IPS-18c (cell line): Measurements from ENCODE around the gene TTC21B.
"Not testable (repeated sequence)": the region's sequence is repeated elsewhere in the genome, so short reads cannot be mapped to it uniquely, and the experiment has no call there.

Source experiments
- H3K4me3 ChIP-seq: 2 replicates; pipeline ENCODE4 v1.7.0; 2013; ENCODE audit warnings: low read depth, mild to moderate bottlenecking, low read length, moderate library complexity; ENCODE audit not compliant: insufficient read depth
- H3K9me3 ChIP-seq: one replicate; pipeline ENCODE4 v1.6.1; 2013; ENCODE audit warnings: mild to moderate bottlenecking, low read length, moderate library complexity; ENCODE audit not compliant: control insufficient read depth, insufficient read depth

TTC21B gene

GRCh38 chr2:165868211-165868610 lies 85.4 kb downstream of the TTC21B start:
- no peaks in the 10 kb centered on the region for H3K9me3 ChIP-seq
- H3K4me3 ChIP-seq: no peak overlapping the region

- Histone ChIP-seq H3K4me3 (no peak overlapping the region), H3K9me3 (peaks cover 6% of the 10 kb centered on the region)
Measured at GRCh38 chr2:165864296-165864695, 89.3 kb downstream of the TTC21B start.

DNA sequence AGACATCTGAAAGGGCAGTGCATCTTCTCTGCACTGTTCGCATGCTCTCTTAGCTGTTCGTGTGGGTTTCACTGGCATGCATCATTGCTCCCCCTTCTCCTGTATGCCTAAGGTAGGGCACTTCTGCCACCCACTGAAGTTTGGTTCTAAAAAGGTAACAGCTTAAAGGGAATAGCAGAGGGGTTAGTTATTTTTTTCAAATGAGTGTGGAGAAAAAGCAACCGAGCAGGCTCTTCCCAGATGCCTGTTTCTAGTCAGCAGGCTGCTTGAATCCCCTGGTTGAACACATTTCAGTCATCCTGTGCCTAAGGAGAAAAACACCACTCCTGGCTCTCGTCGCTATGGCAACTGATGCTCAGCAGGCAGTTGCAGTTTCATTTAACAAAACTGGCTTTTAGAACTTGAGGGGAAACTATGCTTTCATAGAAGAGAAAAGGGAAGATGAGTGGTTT lies 89.7 kb downstream of the TTC21B start:
- Histone ChIP-seq H3K9me3 (peaks cover 6% of the 10 kb centered on the region), H3K4me3 (no peak overlapping the region)

DNA sequence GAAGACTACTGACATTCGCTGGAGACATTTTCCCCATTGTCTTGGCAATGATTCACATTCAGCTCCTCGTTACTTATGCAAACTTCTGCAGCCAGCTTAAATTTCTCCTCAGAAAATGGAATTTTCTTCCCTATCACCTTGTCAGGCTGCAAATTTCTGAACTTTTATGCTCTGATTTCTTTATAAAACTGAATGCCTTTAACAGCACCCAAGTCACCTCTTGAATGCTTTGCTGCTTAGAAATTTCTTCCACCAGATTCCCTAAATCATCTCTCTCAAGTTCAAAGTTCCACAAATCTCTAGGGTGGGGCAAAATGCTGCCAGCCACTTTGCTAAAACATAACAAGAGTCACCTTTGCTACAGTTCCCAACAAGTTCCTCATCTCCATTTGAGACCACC lies 92.5 kb downstream of the TTC21B start:
- not testable (repeated sequence) for H3K4me3 ChIP-seq

DNA sequence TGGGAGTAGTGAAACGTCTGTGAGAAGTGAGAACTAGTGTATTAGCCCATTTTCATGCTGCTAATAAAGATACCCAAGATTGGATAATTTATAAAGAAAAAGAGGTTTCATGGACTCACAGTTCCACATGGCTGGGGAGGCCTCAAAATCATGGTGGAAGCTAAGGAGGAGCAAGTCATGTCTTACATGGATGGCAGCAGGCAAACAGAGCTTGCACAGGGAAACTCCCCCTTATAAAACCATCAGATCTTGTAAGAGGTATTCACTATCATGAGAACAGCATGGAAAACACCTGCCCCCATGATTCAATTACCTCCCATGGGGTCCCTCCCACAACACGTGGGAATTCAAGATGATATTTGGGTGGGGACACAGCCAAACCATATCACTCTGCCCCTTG lies 93.9 kb downstream of the TTC21B start:
- not testable (repeated sequence) for H3K9me3 ChIP-seq
- 0 out of 2 replicates have a peak overlapping the region, but pooled peaks have one; percentile 9 for H3K4me3 ChIP-seq

More for the DNA sequence above, 92.5 kb downstream of the TTC21B start:
- H3K9me3 ChIP-seq: not testable (repeated sequence)

- H3K9me3 ChIP-seq: peaks cover 6% of the 10 kb centered on the region
Measured at GRCh38 chr2:165857876-165858275, 95.7 kb downstream of the TTC21B start.

DNA sequence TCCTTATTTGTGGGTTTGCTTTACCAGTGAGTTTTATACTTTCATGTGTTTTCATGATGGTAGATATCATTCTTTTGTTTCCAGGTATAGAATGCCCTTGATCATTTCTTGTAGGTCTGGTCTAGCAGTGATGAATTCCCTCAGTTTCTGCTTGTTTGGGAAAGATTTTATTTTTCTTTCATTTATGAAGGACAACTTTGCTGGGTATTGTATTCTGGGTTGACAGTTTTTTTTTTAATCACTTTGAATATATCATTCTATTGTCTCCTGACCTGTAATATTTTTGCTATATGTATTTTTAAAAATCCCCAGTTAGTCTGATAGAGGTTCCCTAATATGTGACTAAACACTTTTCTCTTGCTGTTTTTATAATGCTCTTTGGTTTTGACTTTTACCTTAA lies 101.2 kb downstream of the TTC21B start:
- H3K9me3 ChIP-seq: no peaks in the 10 kb centered on the region
- H3K4me3 ChIP-seq: no peak overlapping the region

More at GRCh38 chr2:165857876-165858275, 95.7 kb downstream of the TTC21B start:
- no peak overlapping the region for H3K4me3 ChIP-seq

DNA sequence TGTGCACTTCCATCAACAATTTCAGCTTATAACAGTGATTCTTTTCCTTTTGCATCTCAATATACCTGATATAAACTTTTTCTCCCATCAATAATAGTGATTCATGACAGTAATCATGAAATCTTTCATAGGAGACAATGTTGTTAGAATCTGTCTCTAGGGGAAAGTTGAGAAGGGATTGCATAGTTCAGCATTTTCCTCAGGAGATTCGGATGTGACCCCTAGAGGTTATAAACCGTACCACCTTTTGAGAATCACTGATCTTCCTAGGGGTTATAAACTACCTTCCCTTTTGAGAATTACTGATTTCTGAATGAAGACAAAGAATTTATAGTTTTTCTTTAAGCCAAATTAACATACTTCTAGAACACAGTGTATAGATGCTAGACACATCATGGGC lies 106.6 kb downstream of the TTC21B start:
- H3K4me3 ChIP-seq: no peak overlapping the region

GRCh38 chr2:165846056-165846455 lies 107.5 kb downstream of the TTC21B start:
- H3K4me3 ChIP-seq: no peak overlapping the region
- H3K9me3 ChIP-seq: no peaks in the 10 kb centered on the region

More for the DNA sequence above, 106.6 kb downstream of the TTC21B start:
- H3K9me3 ChIP-seq: no peaks in the 10 kb centered on the region

GRCh38 chr2:165844216-165844615 lies 109.4 kb downstream of the TTC21B start:
- no peak overlapping the region for H3K4me3 ChIP-seq
- H3K9me3 ChIP-seq: no peaks in the 10 kb centered on the region

GRCh38 chr2:165843351-165843750 lies 110.2 kb downstream of the TTC21B start:
- Histone ChIP-seq H3K9me3 (no peaks in the 10 kb centered on the region), H3K4me3 (no peak overlapping the region)

DNA sequence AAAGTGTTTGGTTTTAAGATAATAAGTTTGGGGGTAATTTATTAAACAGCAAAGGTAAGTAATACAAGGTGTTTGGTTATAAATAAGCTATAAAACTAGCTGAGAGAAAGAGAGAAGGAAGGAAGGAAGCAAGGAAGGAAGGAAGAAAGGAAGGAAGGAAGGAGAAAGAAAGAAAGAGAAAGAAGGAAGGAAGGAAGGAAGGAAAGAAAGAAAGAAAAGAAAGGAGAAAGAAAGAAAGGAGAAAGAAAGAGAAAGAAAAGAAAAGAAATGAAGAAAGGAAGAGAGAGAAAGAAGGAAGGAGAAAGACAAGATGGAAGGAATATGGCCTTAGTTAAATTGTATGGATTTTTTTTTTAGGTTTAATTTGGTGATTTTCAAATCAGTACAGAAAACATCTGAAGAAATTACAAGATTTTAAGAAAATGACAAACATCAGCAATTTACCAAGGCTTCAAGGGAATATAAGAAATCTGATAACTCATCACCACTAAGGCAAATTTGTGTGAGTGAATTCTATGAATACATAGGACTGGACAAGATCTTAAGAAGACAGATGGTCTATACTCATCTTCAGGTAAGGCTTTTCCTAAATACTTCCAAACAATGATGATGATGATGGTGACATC lies 113.1 kb downstream of the TTC21B start:
- H3K4me3 ChIP-seq: no peak overlapping the region
- no peaks in the 10 kb centered on the region for H3K9me3 ChIP-seq

- Histone ChIP-seq H3K9me3 (no peaks in the 10 kb centered on the region), H3K4me3 (no peak overlapping the region)
Measured at GRCh38 chr2:165839610-165840009, 114.0 kb downstream of the TTC21B start.

DNA sequence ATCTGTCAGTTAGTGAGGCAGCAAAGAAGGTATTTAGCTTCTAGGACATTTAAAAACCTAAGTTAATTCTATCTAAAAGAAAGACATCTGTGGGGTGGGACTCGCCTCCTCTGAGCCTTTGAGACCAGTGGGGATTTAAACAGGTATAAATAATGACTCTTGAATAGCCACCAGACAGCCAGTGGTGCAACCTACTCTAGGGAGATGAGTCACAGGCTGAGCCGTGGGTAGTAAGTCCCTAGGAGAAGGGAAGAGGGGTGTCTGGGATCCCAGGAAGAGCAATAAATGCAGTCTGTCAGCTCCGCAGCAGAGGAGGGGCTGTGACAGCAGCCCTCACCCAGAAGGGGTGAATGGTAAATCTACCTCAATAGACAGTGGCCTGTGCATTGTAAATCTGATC lies 116.5 kb downstream of the TTC21B start:
- Histone ChIP-seq H3K4me3 (no peak overlapping the region), H3K9me3 (no peaks in the 10 kb centered on the region)

GRCh38 chr2:165835363-165835762 lies 118.2 kb downstream of the TTC21B start:
- no peak overlapping the region for H3K4me3 ChIP-seq

DNA sequence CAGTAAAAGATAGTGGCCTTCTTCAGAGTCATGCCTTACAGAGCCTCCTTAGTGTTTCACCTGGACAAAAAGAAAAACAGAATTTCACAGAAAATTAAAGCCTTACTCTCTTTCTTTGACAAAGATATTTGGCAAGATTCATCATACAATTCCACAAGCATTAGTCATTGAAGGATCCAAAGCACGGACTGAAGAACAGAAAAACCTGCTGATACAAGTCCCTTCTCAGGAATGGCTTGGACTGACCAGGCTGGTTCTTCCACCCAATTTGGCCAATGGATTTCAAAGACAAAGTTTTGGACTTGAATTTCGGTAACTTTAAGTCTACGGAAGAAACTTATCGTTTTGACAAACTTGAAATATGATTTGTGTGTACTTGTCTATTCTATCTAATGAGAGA lies 120.4 kb downstream of the TTC21B start:
- no peaks in the 10 kb centered on the region for H3K9me3 ChIP-seq
- H3K4me3 ChIP-seq: no peak overlapping the region

More at GRCh38 chr2:165835363-165835762, 118.2 kb downstream of the TTC21B start:
- H3K9me3 ChIP-seq: no peaks in the 10 kb centered on the region

DNA sequence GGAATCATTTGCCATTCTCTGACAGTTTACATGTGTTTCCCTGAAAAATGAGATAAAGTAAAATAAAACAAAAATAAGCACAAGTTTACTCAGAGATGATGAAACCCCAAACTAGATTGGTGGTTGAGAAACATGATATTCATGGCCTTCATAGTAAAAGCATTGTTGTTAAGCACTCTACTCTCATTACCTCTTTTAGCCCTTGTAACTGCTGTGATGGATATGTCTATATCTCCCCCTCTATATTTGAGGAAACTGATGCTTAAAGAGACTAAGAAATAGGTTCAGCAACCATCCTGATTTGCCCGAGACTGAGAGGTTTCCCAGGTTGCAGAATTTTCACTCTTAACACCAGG lies 125.7 kb downstream of the TTC21B start:
- H3K9me3 ChIP-seq: no peaks in the 10 kb centered on the region
- H3K4me3 ChIP-seq: no peak overlapping the region

DNA sequence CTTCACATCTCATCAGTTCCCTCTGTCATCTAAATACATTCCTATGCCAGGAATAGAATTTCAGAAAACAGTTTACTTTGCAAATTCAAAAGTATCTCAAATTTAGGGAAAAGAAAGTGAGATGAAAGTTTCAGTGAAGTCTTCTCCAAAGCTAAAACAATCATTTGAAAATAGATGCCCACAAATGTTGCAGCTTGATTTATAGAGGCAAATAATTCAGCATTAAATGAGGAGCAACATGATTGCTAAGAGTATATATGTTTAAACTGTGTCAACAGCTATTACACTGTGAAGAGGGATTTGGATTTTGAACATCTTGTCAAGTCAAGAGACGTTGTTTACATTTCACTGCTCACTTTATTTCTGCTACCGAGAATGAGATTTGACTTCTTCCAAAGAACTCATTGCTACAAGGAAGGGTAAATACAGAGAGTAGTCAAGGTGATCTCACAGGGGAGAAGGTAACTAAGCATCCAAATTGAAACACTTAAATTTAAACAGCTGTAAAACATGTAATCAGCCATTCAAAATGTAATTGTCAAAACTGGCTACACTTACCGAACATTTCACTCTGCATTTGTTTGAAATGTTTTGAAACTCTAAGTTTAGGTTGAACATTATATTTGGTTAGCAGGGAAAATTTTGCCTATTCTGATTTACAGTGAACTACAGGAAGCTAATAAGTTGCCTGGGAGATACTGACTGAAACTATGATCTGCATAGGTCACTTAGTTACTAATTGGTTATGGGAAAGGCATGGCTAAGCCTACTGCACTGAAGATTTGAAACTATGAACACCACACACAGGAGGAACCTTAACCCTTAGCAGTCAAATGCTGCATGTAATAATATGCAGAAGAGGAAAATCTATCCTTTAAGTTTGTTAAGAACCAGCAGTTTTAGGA lies 126.3 kb downstream of the TTC21B start:
- Histone ChIP-seq H3K4me3 (no peak overlapping the region), H3K9me3 (no peaks in the 10 kb centered on the region)
